ENCODE results near the gene PROSER2.

GRCh38 chr10:11851910-11852309 is 28.8 kb downstream of the PROSER2 start:
- TF ChIP-seq ZNF274 (IDR thresholded peaks at IDR 0.05; ENCODE audit: low read depth, low read length), result no peak
- TF ChIP-seq YY1 (IDR thresholded peaks at IDR 0.05; ENCODE audit: insufficient read depth, insufficient read length), result no peak
- no peak for TF ChIP-seq SUZ12 (IDR thresholded peaks at IDR 0.05; ENCODE audit: extremely low read depth, insufficient read depth, insufficient read length)
